ENCODE measurements around the gene ZGLP1.
A peak's percentile ranks its signal among the peaks of the same experiment; 100 is the strongest.

The ZGLP1 gene

GRCh38 chr19:10286803-10287737, 22.5 kb downstream of the ZGLP1 start, which contains the start of gene ICAM4:
Gene ICAM4, plus strand, starts transcription at chr19:10286955. Its CDS starts 58 bp downstream, at chr19:10287013.
- Histone ChIP-seq H3K23ac (ENCODE audit: low read length in 2 of 2) (no peak within 1 kb of the TSS), H2AK5ac (ENCODE audit: low read length, severe bottlenecking) (no peak within 1 kb of the TSS), H3K4me1 (ENCODE audit: control insufficient read depth, insufficient read depth, low read depth, low read length) (peaks cover 46% of the 10 kb centered on the region), H3K9ac (ENCODE audit: low read length) (no peak within 1 kb of the TSS), H3K4me2 (ENCODE audit: low read length, poor library complexity, severe bottlenecking) (peak within 1 kb of the TSS; percentile 19), H4K8ac (ENCODE audit: low read length) (peak within 1 kb of the TSS; percentile 27), H3K79me1 (replicated peaks; ENCODE audit: low read length, poor library complexity, severe bottlenecking) (no peaks in the 10 kb centered on the region), H2BK12ac (ENCODE audit: low read length in 2 of 2) (no peak within 1 kb of the TSS), H3K14ac (ENCODE audit: low read length in 2 of 2) (no peak within 1 kb of the TSS), H3K4ac (ENCODE audit: low read depth in 1 of 2, low read length in 2 of 2) (peak within 1 kb of the TSS in 1 of 2 experiments; percentile 38), H2BK5ac (ENCODE audit: low read depth, low read length, poor library complexity, severe bottlenecking) (no peak within 1 kb of the TSS), H4K91ac (ENCODE audit: low read length) (peak within 1 kb of the TSS; percentile 21), H3K4me3 (ENCODE audit: insufficient read depth in 1 of 2, low read depth in 1 of 2, low read length in 2 of 2) (no peak within 1 kb of the TSS), H2BK15ac (ENCODE audit: low read depth, poor library complexity, severe bottlenecking) (peak within 1 kb of the TSS; percentile 80), H3K36me3 (ENCODE audit: control insufficient read depth in 1 of 2, insufficient read depth in 2 of 2, low read depth in 1 of 2, low read length in 2 of 2) (peaks cover 22 to 34% of the 10 kb centered on the region in 2 experiments), H3K9me3 (ENCODE audit: control insufficient read depth, low read length) (peaks cover 4% of the 10 kb centered on the region), H2AFZ (ENCODE audit: low read depth, low read length) (no peak within 1 kb of the TSS), H2BK120ac (ENCODE audit: low read depth, low read length) (no peak within 1 kb of the TSS), H3K27ac (ENCODE audit: low read length, poor library complexity, severe bottlenecking) (no peak within 1 kb of the TSS), H3K18ac (ENCODE audit: low read depth in 1 of 2, low read length in 2 of 2) (peak within 1 kb of the TSS; percentile 8 to 46), H3K27me3 (ENCODE audit: control insufficient read depth in 1 of 2, insufficient read depth in 1 of 2, low read length in 2 of 2) (peaks cover 50 to 61% of the 10 kb centered on the region in 2 experiments)
- DNase-seq, result peak; percentile 58
- 12% methylated on average over 59 of the region's 59 CpGs for WGBS

GRCh38 chr19:10285393-10285792, 24.2 kb downstream of the ZGLP1 start:
- H2BK5ac ChIP-seq (ENCODE audit: low read depth, low read length, poor library complexity, severe bottlenecking), result no peak overlapping the region
- H2BK120ac ChIP-seq (ENCODE audit: low read depth, low read length), result no peak overlapping the region
- no peak overlapping the region for H3K4ac ChIP-seq (ENCODE audit: low read depth in 1 of 2, low read length in 2 of 2)
- H3K27me3 ChIP-seq (ENCODE audit: control insufficient read depth in 1 of 2, insufficient read depth in 1 of 2, low read length in 2 of 2), result peaks cover 34 to 45% of the 10 kb centered on the region in 2 experiments
- H2AK5ac ChIP-seq (ENCODE audit: low read length, severe bottlenecking), result no peak overlapping the region
- H3K36me3 ChIP-seq (ENCODE audit: control insufficient read depth in 1 of 2, insufficient read depth in 2 of 2, low read depth in 1 of 2, low read length in 2 of 2), result peaks cover 22 to 34% of the 10 kb centered on the region in 2 experiments
- no peak overlapping the region for H3K23ac ChIP-seq (ENCODE audit: low read length in 2 of 2)
- peak overlapping the region; percentile 4 for H4K8ac ChIP-seq (ENCODE audit: low read length)
- no peaks in the 10 kb centered on the region for H3K79me1 ChIP-seq (replicated peaks; ENCODE audit: low read length, poor library complexity, severe bottlenecking)
- no peak overlapping the region for H3K27ac ChIP-seq (ENCODE audit: low read length, poor library complexity, severe bottlenecking)
- H3K4me1 ChIP-seq (ENCODE audit: control insufficient read depth, insufficient read depth, low read depth, low read length), result peaks cover 31% of the 10 kb centered on the region
- H3K4me2 ChIP-seq (ENCODE audit: low read length, poor library complexity, severe bottlenecking), result no peak overlapping the region
- H3K9me3 ChIP-seq (ENCODE audit: control insufficient read depth, low read length), result peaks cover 4% of the 10 kb centered on the region
- H2BK12ac ChIP-seq (ENCODE audit: low read length in 2 of 2), result no peak overlapping the region
- WGBS, result 100% methylated on average over 3 of the region's 4 CpGs
- H2AFZ ChIP-seq (ENCODE audit: low read depth, low read length), result no peak overlapping the region
- H3K14ac ChIP-seq (ENCODE audit: low read length in 2 of 2), result no peak overlapping the region
- H2BK15ac ChIP-seq (ENCODE audit: low read depth, poor library complexity, severe bottlenecking), result no peak overlapping the region
- H3K18ac ChIP-seq (ENCODE audit: low read depth in 1 of 2, low read length in 2 of 2), result no peak overlapping the region
- no peak overlapping the region for H3K9ac ChIP-seq (ENCODE audit: low read length)
- no peak overlapping the region for H3K4me3 ChIP-seq (ENCODE audit: insufficient read depth in 1 of 2, low read depth in 1 of 2, low read length in 2 of 2)
- no peak for DNase-seq
- H4K91ac ChIP-seq (ENCODE audit: low read length), result no peak overlapping the region

- no peak overlapping the region for H3K9ac ChIP-seq (ENCODE audit: low read length)
- 96% methylated on average over 13 of the region's 13 CpGs for WGBS
- H3K79me1 ChIP-seq (replicated peaks; ENCODE audit: low read length, poor library complexity, severe bottlenecking), result no peaks in the 10 kb centered on the region
- H3K4ac ChIP-seq (ENCODE audit: low read depth in 1 of 2, low read length in 2 of 2), result no peak overlapping the region
- peaks cover 26% of the 10 kb centered on the region for H3K4me1 ChIP-seq (ENCODE audit: control insufficient read depth, insufficient read depth, low read depth, low read length)
- no peak overlapping the region for H4K91ac ChIP-seq (ENCODE audit: low read length)
- no peak overlapping the region for H3K4me2 ChIP-seq (ENCODE audit: low read length, poor library complexity, severe bottlenecking)
- H3K18ac ChIP-seq (ENCODE audit: low read depth in 1 of 2, low read length in 2 of 2), result no peak overlapping the region
- no peak overlapping the region for H3K14ac ChIP-seq (ENCODE audit: low read length in 2 of 2)
- DNase-seq, result no peak
- H4K8ac ChIP-seq (ENCODE audit: low read length), result no peak overlapping the region
- H3K9me3 ChIP-seq (ENCODE audit: control insufficient read depth, low read length), result peaks cover 4% of the 10 kb centered on the region
- H3K23ac ChIP-seq (ENCODE audit: low read length in 2 of 2), result no peak overlapping the region
- no peak overlapping the region for H2BK15ac ChIP-seq (ENCODE audit: low read depth, poor library complexity, severe bottlenecking)
- peaks cover 29 to 40% of the 10 kb centered on the region in 2 experiments for H3K27me3 ChIP-seq (ENCODE audit: control insufficient read depth in 1 of 2, insufficient read depth in 1 of 2, low read length in 2 of 2)
- no peak overlapping the region for H3K27ac ChIP-seq (ENCODE audit: low read length, poor library complexity, severe bottlenecking)
- H3K4me3 ChIP-seq (ENCODE audit: insufficient read depth in 1 of 2, low read depth in 1 of 2, low read length in 2 of 2), result no peak overlapping the region
- H2BK120ac ChIP-seq (ENCODE audit: low read depth, low read length), result no peak overlapping the region
- no peak overlapping the region for H2BK12ac ChIP-seq (ENCODE audit: low read length in 2 of 2)
- H2AFZ ChIP-seq (ENCODE audit: low read depth, low read length), result no peak overlapping the region
- no peak overlapping the region for H2AK5ac ChIP-seq (ENCODE audit: low read length, severe bottlenecking)
- H2BK5ac ChIP-seq (ENCODE audit: low read depth, low read length, poor library complexity, severe bottlenecking), result no peak overlapping the region
- H3K36me3 ChIP-seq (ENCODE audit: control insufficient read depth in 1 of 2, insufficient read depth in 2 of 2, low read depth in 1 of 2, low read length in 2 of 2), result peaks cover 23 to 35% of the 10 kb centered on the region in 2 experiments
Measured at GRCh38 chr19:10284960-10285278, 24.7 kb downstream of the ZGLP1 start.

- Histone ChIP-seq H3K9ac (ENCODE audit: low read length) (no peak overlapping the region), H3K4me1 (ENCODE audit: control insufficient read depth, insufficient read depth, low read depth, low read length) (peaks cover 20% of the 10 kb centered on the region), H3K27me3 (ENCODE audit: control insufficient read depth in 1 of 2, insufficient read depth in 1 of 2, low read length in 2 of 2) (peaks cover 24 to 36% of the 10 kb centered on the region in 2 experiments), H3K4me3 (ENCODE audit: insufficient read depth in 1 of 2, low read depth in 1 of 2, low read length in 2 of 2) (no peak overlapping the region), H3K18ac (ENCODE audit: low read depth in 1 of 2, low read length in 2 of 2) (no peak overlapping the region), H2BK15ac (ENCODE audit: low read depth, poor library complexity, severe bottlenecking) (no peak overlapping the region), H4K91ac (ENCODE audit: low read length) (no peak overlapping the region), H2AFZ (ENCODE audit: low read depth, low read length) (no peak overlapping the region), H3K14ac (ENCODE audit: low read length in 2 of 2) (no peak overlapping the region), H2BK120ac (ENCODE audit: low read depth, low read length) (no peak overlapping the region), H2BK12ac (ENCODE audit: low read length in 2 of 2) (no peak overlapping the region), H3K79me1 (replicated peaks; ENCODE audit: low read length, poor library complexity, severe bottlenecking) (no peaks in the 10 kb centered on the region), H3K4me2 (ENCODE audit: low read length, poor library complexity, severe bottlenecking) (no peak overlapping the region), H4K8ac (ENCODE audit: low read length) (no peak overlapping the region), H3K36me3 (ENCODE audit: control insufficient read depth in 1 of 2, insufficient read depth in 2 of 2, low read depth in 1 of 2, low read length in 2 of 2) (peaks cover 25 to 38% of the 10 kb centered on the region in 2 experiments), H2BK5ac (ENCODE audit: low read depth, low read length, poor library complexity, severe bottlenecking) (no peak overlapping the region), H3K23ac (ENCODE audit: low read length in 2 of 2) (no peak overlapping the region), H3K9me3 (ENCODE audit: control insufficient read depth, low read length) (peaks cover 4% of the 10 kb centered on the region), H3K4ac (ENCODE audit: low read depth in 1 of 2, low read length in 2 of 2) (no peak overlapping the region), H3K27ac (ENCODE audit: low read length, poor library complexity, severe bottlenecking) (no peak overlapping the region), H2AK5ac (ENCODE audit: low read length, severe bottlenecking) (no peak overlapping the region)
- WGBS, result 96% methylated on average over 34 of the region's 34 CpGs
- no peak for DNase-seq
Measured at GRCh38 chr19:10284065-10284959, 25.3 kb downstream of the ZGLP1 start.

Measured in mesenchymal stem cell (in vitro differentiated cells and primary cell).